Transverse colon (tissue), 4 donors: Measurements from ENCODE around the gene TRPM6. TPM values are rescaled to one million over a fixed set of nuclear protein-coding genes. Genes with fewer than 3 reads are reported as not detected.
A peak's percentile ranks its signal among the peaks of the same experiment; 100 is the strongest.

ENCODE experiments used
- DNase-seq: peaks from one replicate; pipeline ENCODE4 v3.0.0-alpha.2; 2019
- H3K27ac ChIP-seq, 4 donors: fragments of 200-600 bp; sonication (generic); 2 replicates each; pipeline ENCODE4 v1.5.1; 2016 to 2018; ENCODE audit warnings: inconsistent platforms in 4 of 4
- H3K27me3 ChIP-seq: fragments of 200-600 bp; sonication (generic); 2 replicates; pipeline ENCODE4 v1.5.1; 2017; ENCODE audit warnings: inconsistent platforms
- H3K36me3 ChIP-seq, 4 donors: fragments of 200-600 bp; sonication (generic); 2 replicates each; pipeline ENCODE4 v1.5.1; 2017 to 2019; ENCODE audit warnings: inconsistent platforms in 4 of 4
- H3K4me1 ChIP-seq, 4 donors: fragments of 200-600 bp; sonication (generic); 2 replicates each; pipeline ENCODE4 v1.5.1; 2017 to 2020; ENCODE audit warnings: inconsistent platforms in 4 of 4
- H3K4me3 ChIP-seq, 4 donors: fragments of 200-600 bp; sonication (generic); 1 replicate in 1 of 4; 2 replicates in 3 of 4; pipeline versions ENCODE4 v1.5.1 to v1.6.1; 2017 to 2019; ENCODE audit warnings: inconsistent platforms in 4 of 4
- H3K9me3 ChIP-seq, 2 donors: fragments of 200-600 bp; sonication (generic); 2 replicates each; pipeline ENCODE4 v1.5.1; 2017 to 2019; ENCODE audit warnings: inconsistent platforms in 2 of 2
- EP300 ChIP-seq: sonication (generic); formaldehyde crosslinking; IDR thresholded peaks from one replicate; pipeline ENCODE4 v1.6.1; 2017; ENCODE audit warnings: antibody characterized with exemption, low read depth
- POLR2A ChIP-seq: fragments of 450-650 bp; IDR thresholded peaks from one replicate; pipeline ENCODE4 v1.6.1; 2016; ENCODE audit warnings: antibody characterized with exemption, mild to moderate bottlenecking, moderate library complexity
- POLR2AphosphoS5 ChIP-seq, 3 donors: sonication (generic); formaldehyde crosslinking; IDR thresholded peaks; one replicate each; pipeline ENCODE4 v1.6.1; 2016; ENCODE audit warnings: antibody characterized with exemption in 3 of 3
- WGBS, 2 donors: methylation state at CpG; one replicate each; pipeline ENCODE4 v1.1.5; 2018; ENCODE audit warnings: low coverage in 1 of 2; 5-methylcytosine and 5-hydroxymethylcytosine counted together
- in situ Hi-C, 4 donors: fragments of 200-750 bp; cut with MboI; loops; one replicate each; pipeline versions ENCODE4 v1.15.0 to v1.15.1; 2017; ENCODE audit warnings: low sequenced_read_pairs in 3 of 4, low pct_ligation_motif_present in 1 of 4, low pct_unique_long_range_greater_than_20kb in 1 of 4
- intact Hi-C: fragments of 100-400 bp; cut with DNase I; formaldehyde crosslinking; loops from one replicate; pipeline ENCODE4 v1.15.1; 2023; ENCODE audit warnings: low total_unique reads
- total RNA-seq, 4 donors: library from RNA; depleted of rRNA; stranded (reverse); fragments of >200 nt; gene quantifications; one replicate each; pipeline ENCODE4 v1.1.0, GENCODE V29; 2016
- TF ChIP-seq, protein P1 (sequence below), 5 experiments: fragments of 200-600 bp in 3 of 5; fragments of 450-650 bp in 2 of 5; sonication (generic) in 3 of 5; IDR thresholded peaks; 1 replicate in 2 of 5; 2 replicates in 3 of 5; pipeline ENCODE4 v1.5.1; 2016 to 2017; ENCODE audit warnings: antibody characterized with exemption in 5 of 5, inconsistent platforms in 3 of 5, mild to moderate bottlenecking in 2 of 5, moderate library complexity in 1 of 5

The TRPM6 gene
- total RNA-seq, 4 donors from 2014 or later, result 21.5 to 122 (median 51.6) TPM

DNA sequence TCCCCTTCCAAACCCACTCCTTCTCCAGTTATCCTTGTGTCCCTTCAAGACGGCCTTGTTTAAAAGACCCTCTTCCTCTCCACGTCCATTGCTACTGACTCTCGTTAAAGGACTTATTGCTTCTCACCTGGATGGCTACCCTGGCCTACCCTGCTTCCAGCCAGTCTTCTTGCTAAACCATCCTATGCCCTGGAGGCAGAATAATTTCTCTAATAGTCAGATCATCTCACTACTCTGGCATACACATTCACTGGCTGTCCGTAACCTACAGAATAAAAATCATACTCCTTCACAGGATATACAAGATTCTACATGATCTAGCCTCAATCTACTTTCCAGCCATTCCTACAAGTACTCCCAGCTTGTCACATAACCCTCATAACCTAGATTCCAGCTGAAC is 92.6 kb downstream of the TRPM6 start:
- TF ChIP-seq POLR2AphosphoS5 (IDR thresholded peaks at IDR 0.05), result no peak
- TF ChIP-seq POLR2A, result no peak
- TF ChIP-seq EP300, result no peak
- TF ChIP-seq, protein P1, sequence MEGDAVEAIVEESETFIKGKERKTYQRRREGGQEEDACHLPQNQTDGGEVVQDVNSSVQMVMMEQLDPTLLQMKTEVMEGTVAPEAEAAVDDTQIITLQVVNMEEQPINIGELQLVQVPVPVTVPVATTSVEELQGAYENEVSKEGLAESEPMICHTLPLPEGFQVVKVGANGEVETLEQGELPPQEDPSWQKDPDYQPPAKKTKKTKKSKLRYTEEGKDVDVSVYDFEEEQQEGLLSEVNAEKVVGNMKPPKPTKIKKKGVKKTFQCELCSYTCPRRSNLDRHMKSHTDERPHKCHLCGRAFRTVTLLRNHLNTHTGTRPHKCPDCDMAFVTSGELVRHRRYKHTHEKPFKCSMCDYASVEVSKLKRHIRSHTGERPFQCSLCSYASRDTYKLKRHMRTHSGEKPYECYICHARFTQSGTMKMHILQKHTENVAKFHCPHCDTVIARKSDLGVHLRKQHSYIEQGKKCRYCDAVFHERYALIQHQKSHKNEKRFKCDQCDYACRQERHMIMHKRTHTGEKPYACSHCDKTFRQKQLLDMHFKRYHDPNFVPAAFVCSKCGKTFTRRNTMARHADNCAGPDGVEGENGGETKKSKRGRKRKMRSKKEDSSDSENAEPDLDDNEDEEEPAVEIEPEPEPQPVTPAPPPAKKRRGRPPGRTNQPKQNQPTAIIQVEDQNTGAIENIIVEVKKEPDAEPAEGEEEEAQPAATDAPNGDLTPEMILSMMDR (IDR thresholded peaks at IDR 0.05), result no peak
- H3K9me3 ChIP-seq, result no peaks in the 10 kb centered on the region
- no peak for DNase-seq

DNA sequence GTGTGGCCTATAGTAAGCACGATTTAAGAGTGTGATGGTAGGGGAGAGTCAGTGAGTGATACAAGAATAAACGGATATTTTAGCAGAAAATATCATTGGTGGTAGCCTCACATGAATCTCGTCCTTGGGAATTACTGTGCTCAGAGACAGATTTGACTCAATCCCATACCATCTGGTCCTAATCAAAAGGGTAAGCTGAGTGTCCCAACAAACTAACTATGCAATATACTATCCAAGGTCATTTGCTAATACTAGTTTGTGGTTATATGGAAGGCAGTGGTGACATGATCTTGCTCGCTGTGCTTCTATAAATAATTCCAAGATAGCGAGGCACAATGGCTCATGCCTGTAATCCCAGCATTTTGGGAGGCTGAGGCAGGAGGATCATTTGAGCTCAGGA is 103.2 kb downstream of the TRPM6 start:
- Histone ChIP-seq H3K36me3 (no peaks in the 10 kb centered on the region), H3K4me3 (no peak overlapping the region), H3K27ac (no peak overlapping the region), H3K4me1 (no peaks in the 10 kb centered on the region), H3K9me3 (no peaks in the 10 kb centered on the region), H3K27me3 (no peaks in the 10 kb centered on the region)
- TF ChIP-seq, protein P1 (IDR thresholded peaks at IDR 0.05), result no peak
- TF ChIP-seq POLR2AphosphoS5 (IDR thresholded peaks at IDR 0.05) (no peak), POLR2A (no peak), EP300 (no peak)
- in situ Hi-C loops, result no loop called here
- 66 to 75% methylated on average over 4 to 5 of the region's 5 CpGs for WGBS, 2 donors
- intact Hi-C loops, result no loop called here
- DNase-seq, result no peak

More for the DNA sequence above, 92.6 kb downstream of the TRPM6 start:
- Histone ChIP-seq H3K4me1 (no peaks in the 10 kb centered on the region), H3K27ac (no peak overlapping the region), H3K27me3 (no peaks in the 10 kb centered on the region), H3K4me3 (no peak overlapping the region), H3K36me3 (no peaks in the 10 kb centered on the region)
- intact Hi-C loops, result no loop called here
- 84 to 90% methylated on average over 3 to 4 of the region's 4 CpGs for WGBS, 2 donors
- in situ Hi-C loops, result no loop called here

DNA sequence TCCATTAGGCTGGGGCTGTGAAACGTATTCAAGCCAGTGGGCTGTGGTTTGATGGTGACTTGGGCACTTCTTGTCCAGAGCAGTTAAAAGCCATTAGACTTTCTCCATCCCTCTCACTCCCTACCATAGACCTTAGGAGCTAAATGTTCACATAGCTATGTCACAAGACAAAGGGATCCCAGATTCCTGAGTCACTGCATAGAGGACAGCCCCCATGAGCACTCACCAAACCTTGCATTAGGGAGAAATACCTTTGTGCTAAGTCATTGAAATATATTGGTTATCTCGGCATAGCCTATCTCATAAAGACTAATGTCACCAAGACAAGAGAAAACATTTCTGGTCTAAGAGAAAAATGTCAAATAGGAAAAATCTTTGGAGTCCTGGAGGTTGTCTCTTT is 104.3 kb downstream of the TRPM6 start:
- H3K36me3 ChIP-seq, result no peaks in the 10 kb centered on the region
- H3K27ac ChIP-seq, result no peak overlapping the region
- no peak for DNase-seq
- H3K4me1 ChIP-seq, result no peaks in the 10 kb centered on the region
- no peak for TF ChIP-seq POLR2A
- no peak for TF ChIP-seq POLR2AphosphoS5 (IDR thresholded peaks at IDR 0.05)
- no peak for TF ChIP-seq EP300
- TF ChIP-seq, protein P1 (IDR thresholded peaks at IDR 0.05), result no peak
- H3K27me3 ChIP-seq, result no peaks in the 10 kb centered on the region
- WGBS, 2 donors, result 76 to 83% methylated on average over 1 to 2 of the region's 2 CpGs
- H3K9me3 ChIP-seq, result no peaks in the 10 kb centered on the region
- intact Hi-C loops, result no loop called here
- H3K4me3 ChIP-seq, result no peak overlapping the region
- in situ Hi-C loops, result no loop called here

DNA sequence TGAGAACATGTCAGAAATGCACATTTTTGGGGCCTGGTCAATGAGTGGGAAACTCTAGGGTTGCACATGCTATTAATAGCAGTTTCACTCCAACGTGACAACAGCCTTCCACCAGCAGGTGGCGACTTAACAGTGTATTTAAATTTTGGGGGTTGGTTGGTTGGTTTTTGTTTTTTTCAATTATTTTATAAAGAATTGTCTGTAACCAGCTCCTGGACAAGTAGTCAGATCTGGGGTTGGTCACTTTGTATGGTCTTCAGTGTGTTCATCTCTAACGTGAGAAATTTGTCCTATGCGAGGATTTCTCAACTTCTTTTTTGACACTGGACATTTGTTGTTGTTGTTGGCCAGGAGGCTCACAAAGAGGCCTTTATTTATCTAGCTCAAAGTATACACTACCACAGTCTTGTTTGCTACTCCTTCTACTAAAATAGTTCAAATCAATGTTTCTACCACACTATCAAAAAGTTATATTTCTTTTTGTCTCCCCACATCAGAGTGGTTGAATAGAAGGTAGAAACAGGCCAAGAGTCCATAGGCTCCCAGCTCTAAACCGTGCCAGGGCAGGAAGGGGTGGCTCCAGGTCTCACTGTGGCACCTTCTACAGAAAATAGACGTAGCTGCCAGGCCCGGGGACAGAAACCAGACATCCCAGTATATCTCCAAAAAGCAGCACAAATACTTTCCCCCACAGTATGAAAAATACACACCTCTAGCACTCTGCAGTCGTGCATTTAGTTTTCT is 110.4 kb downstream of the TRPM6 start:
- TF ChIP-seq, protein P1 (IDR thresholded peaks at IDR 0.05), result peak; percentile 73 to 87 (median 80)
- no peak for TF ChIP-seq POLR2AphosphoS5 (IDR thresholded peaks at IDR 0.05)
- Histone ChIP-seq H3K4me1 (peaks cover 0 to 8% (median 0%) of the 10 kb centered on the region in 4 donors), H3K27ac (no peak overlapping the region), H3K4me3 (no peak overlapping the region), H3K9me3 (no peaks in the 10 kb centered on the region), H3K36me3 (no peaks in the 10 kb centered on the region), H3K27me3 (no peaks in the 10 kb centered on the region)
- peak; percentile 73 for DNase-seq
- intact Hi-C loops (loop anchor here (2.0 to 5.0 kb wide), 2 partner anchors 225 to 300 kb away; no protein-coding TSS in a partner anchor), in situ Hi-C loops (loop anchor here in 3 of 4 donors (5.0 to 10.0 kb wide), 4 partner anchors 167 to 297 kb away; no protein-coding TSS in a partner anchor)
- WGBS, 2 donors, result 26 to 27% methylated on average over 7 to 8 of the region's 8 CpGs
